Tibial nerve (tissue), 3 donors: ENCODE measurements around the gene ATG7.

ENCODE experiments used
- POLR2A ChIP-seq, 2 donors: fragments of 450-650 bp; IDR thresholded peaks; one replicate each; pipeline ENCODE4 v1.6.1; 2017; ENCODE audit warnings: antibody characterized with exemption in 2 of 2, mild to moderate bottlenecking in 2 of 2, moderate library complexity in 2 of 2
- TF ChIP-seq, protein P1 (sequence below), 5 experiments: fragments of 200-600 bp in 3 of 5; fragments of 450-650 bp in 2 of 5; sonication (generic) in 3 of 5; IDR thresholded peaks; one replicate each; pipeline ENCODE4 v1.5.1; 2016 to 2019; ENCODE audit warnings: antibody characterized with exemption in 5 of 5, mild to moderate bottlenecking in 3 of 5, moderate library complexity in 2 of 5

DNA sequence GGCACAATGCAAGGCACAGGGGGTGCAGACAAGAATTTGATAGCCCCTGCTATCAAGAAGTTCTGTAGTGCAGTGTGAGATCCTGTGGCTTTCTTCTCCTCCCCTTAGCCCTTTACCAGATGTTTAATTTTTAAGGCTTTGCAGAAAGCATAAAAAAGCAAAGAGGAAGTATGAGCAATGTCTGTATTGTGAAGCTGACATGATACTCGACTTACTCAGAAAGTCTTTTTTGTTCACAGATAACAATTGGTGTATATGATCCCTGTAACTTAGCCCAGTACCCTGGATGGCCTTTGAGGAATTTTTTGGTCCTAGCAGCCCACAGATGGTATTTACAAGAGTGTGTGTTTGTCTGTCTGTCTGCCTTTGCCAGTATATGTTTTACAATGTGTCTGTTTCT lies 58.9 kb downstream of the ATG7 start:
- TF ChIP-seq POLR2A (IDR thresholded peaks at IDR 0.05), result no peak
- TF ChIP-seq, protein P1, sequence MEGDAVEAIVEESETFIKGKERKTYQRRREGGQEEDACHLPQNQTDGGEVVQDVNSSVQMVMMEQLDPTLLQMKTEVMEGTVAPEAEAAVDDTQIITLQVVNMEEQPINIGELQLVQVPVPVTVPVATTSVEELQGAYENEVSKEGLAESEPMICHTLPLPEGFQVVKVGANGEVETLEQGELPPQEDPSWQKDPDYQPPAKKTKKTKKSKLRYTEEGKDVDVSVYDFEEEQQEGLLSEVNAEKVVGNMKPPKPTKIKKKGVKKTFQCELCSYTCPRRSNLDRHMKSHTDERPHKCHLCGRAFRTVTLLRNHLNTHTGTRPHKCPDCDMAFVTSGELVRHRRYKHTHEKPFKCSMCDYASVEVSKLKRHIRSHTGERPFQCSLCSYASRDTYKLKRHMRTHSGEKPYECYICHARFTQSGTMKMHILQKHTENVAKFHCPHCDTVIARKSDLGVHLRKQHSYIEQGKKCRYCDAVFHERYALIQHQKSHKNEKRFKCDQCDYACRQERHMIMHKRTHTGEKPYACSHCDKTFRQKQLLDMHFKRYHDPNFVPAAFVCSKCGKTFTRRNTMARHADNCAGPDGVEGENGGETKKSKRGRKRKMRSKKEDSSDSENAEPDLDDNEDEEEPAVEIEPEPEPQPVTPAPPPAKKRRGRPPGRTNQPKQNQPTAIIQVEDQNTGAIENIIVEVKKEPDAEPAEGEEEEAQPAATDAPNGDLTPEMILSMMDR (IDR thresholded peaks at IDR 0.05), result no peak
